ENCODE results near the gene CD81.

The CD81 gene

GRCh38 chr11:2389377-2390026 lies 12.4 kb downstream of the CD81 start:
- H3K4me3 ChIP-seq (ENCODE audit: low read length), result no peak overlapping the region
- H3K9ac ChIP-seq (ENCODE audit: low read length), result no peak overlapping the region
- peaks cover 4% of the 10 kb centered on the region for H3K36me3 ChIP-seq (ENCODE audit: control insufficient read depth, insufficient read depth, low read length)
- H3K27me3 ChIP-seq (ENCODE audit: control insufficient read depth, insufficient read depth, low read length), result no peaks in the 10 kb centered on the region
- H3K9me3 ChIP-seq (ENCODE audit: control insufficient read depth, low read length), result no peaks in the 10 kb centered on the region
- peaks cover 41% of the 10 kb centered on the region for H3K4me1 ChIP-seq (ENCODE audit: control insufficient read depth, insufficient read depth, low read length)

- no peaks in the 10 kb centered on the region for H3K27me3 ChIP-seq (ENCODE audit: control insufficient read depth, insufficient read depth, low read length)
- peaks cover 34% of the 10 kb centered on the region for H3K4me1 ChIP-seq (ENCODE audit: control insufficient read depth, insufficient read depth, low read length)
- H3K9me3 ChIP-seq (ENCODE audit: control insufficient read depth, low read length), result no peaks in the 10 kb centered on the region
- H3K4me3 ChIP-seq (ENCODE audit: low read length), result no peak overlapping the region
- peaks cover 4% of the 10 kb centered on the region for H3K36me3 ChIP-seq (ENCODE audit: control insufficient read depth, insufficient read depth, low read length)
- no peak overlapping the region for H3K9ac ChIP-seq (ENCODE audit: low read length)
Measured at GRCh38 chr11:2390091-2390724, 13.1 kb downstream of the CD81 start.

GRCh38 chr11:2390725-2391151 lies 13.6 kb downstream of the CD81 start:
- H3K4me3 ChIP-seq (ENCODE audit: low read length), result no peak overlapping the region
- peaks cover 30% of the 10 kb centered on the region for H3K4me1 ChIP-seq (ENCODE audit: control insufficient read depth, insufficient read depth, low read length)
- H3K27me3 ChIP-seq (ENCODE audit: control insufficient read depth, insufficient read depth, low read length), result no peaks in the 10 kb centered on the region
- H3K9me3 ChIP-seq (ENCODE audit: control insufficient read depth, low read length), result no peaks in the 10 kb centered on the region
- H3K9ac ChIP-seq (ENCODE audit: low read length), result no peak overlapping the region
- H3K36me3 ChIP-seq (ENCODE audit: control insufficient read depth, insufficient read depth, low read length), result peaks cover 4% of the 10 kb centered on the region

GRCh38 chr11:2391181-2391975 lies 14.3 kb downstream of the CD81 start:
- Histone ChIP-seq H3K9ac (ENCODE audit: low read length) (peak overlapping the region; percentile 8), H3K9me3 (ENCODE audit: control insufficient read depth, low read length) (no peaks in the 10 kb centered on the region), H3K4me1 (ENCODE audit: control insufficient read depth, insufficient read depth, low read length) (peaks cover 29% of the 10 kb centered on the region), H3K36me3 (ENCODE audit: control insufficient read depth, insufficient read depth, low read length) (peaks cover 4% of the 10 kb centered on the region), H3K27me3 (ENCODE audit: control insufficient read depth, insufficient read depth, low read length) (no peaks in the 10 kb centered on the region), H3K4me3 (ENCODE audit: low read length) (no peak overlapping the region)

- no peaks in the 10 kb centered on the region for H3K9me3 ChIP-seq (ENCODE audit: control insufficient read depth, low read length)
- H3K4me3 ChIP-seq (ENCODE audit: low read length), result no peak overlapping the region
- H3K4me1 ChIP-seq (ENCODE audit: control insufficient read depth, insufficient read depth, low read length), result peaks cover 22% of the 10 kb centered on the region
- no peak overlapping the region for H3K9ac ChIP-seq (ENCODE audit: low read length)
- peaks cover 4% of the 10 kb centered on the region for H3K36me3 ChIP-seq (ENCODE audit: control insufficient read depth, insufficient read depth, low read length)
- no peaks in the 10 kb centered on the region for H3K27me3 ChIP-seq (ENCODE audit: control insufficient read depth, insufficient read depth, low read length)
Measured at GRCh38 chr11:2392241-2392959, 15.3 kb downstream of the CD81 start.

GRCh38 chr11:2393111-2393868 lies 16.2 kb downstream of the CD81 start:
- H3K4me3 ChIP-seq (ENCODE audit: low read length), result no peak overlapping the region
- no peaks in the 10 kb centered on the region for H3K9me3 ChIP-seq (ENCODE audit: control insufficient read depth, low read length)
- H3K9ac ChIP-seq (ENCODE audit: low read length), result no peak overlapping the region
- peaks cover 22% of the 10 kb centered on the region for H3K4me1 ChIP-seq (ENCODE audit: control insufficient read depth, insufficient read depth, low read length)
- peaks cover 4% of the 10 kb centered on the region for H3K36me3 ChIP-seq (ENCODE audit: control insufficient read depth, insufficient read depth, low read length)
- H3K27me3 ChIP-seq (ENCODE audit: control insufficient read depth, insufficient read depth, low read length), result no peaks in the 10 kb centered on the region

GRCh38 chr11:2393941-2394817 lies 17.1 kb downstream of the CD81 start:
- Histone ChIP-seq H3K4me1 (ENCODE audit: control insufficient read depth, insufficient read depth, low read length) (peaks cover 18% of the 10 kb centered on the region), H3K4me3 (ENCODE audit: low read length) (no peak overlapping the region), H3K27me3 (ENCODE audit: control insufficient read depth, insufficient read depth, low read length) (no peaks in the 10 kb centered on the region), H3K9ac (ENCODE audit: low read length) (no peak overlapping the region), H3K9me3 (ENCODE audit: control insufficient read depth, low read length) (no peaks in the 10 kb centered on the region), H3K36me3 (ENCODE audit: control insufficient read depth, insufficient read depth, low read length) (no peaks in the 10 kb centered on the region)

DNA sequence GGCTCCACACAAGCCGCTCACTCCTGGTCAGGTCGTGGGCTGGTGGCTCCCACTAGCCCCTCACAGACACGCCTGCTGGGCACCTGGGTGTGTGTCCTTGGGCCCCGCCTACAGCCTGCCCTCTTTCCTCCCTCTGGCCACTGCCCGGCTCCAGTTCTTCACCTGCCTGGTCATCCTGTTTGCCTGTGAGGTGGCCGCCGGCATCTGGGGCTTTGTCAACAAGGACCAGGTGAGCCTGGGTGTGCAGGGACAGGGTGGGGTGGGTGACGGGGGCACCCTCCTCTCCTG lies 17.7 kb downstream of the CD81 start:
- no peaks in the 10 kb centered on the region for H3K36me3 ChIP-seq (ENCODE audit: control insufficient read depth, insufficient read depth, low read length)
- H3K9ac ChIP-seq (ENCODE audit: low read length), result no peak overlapping the region
- no peak overlapping the region for H3K4me3 ChIP-seq (ENCODE audit: low read length)
- H3K9me3 ChIP-seq (ENCODE audit: control insufficient read depth, low read length), result no peaks in the 10 kb centered on the region
- no peaks in the 10 kb centered on the region for H3K27me3 ChIP-seq (ENCODE audit: control insufficient read depth, insufficient read depth, low read length)
- peaks cover 20% of the 10 kb centered on the region for H3K4me1 ChIP-seq (ENCODE audit: control insufficient read depth, insufficient read depth, low read length)

DNA sequence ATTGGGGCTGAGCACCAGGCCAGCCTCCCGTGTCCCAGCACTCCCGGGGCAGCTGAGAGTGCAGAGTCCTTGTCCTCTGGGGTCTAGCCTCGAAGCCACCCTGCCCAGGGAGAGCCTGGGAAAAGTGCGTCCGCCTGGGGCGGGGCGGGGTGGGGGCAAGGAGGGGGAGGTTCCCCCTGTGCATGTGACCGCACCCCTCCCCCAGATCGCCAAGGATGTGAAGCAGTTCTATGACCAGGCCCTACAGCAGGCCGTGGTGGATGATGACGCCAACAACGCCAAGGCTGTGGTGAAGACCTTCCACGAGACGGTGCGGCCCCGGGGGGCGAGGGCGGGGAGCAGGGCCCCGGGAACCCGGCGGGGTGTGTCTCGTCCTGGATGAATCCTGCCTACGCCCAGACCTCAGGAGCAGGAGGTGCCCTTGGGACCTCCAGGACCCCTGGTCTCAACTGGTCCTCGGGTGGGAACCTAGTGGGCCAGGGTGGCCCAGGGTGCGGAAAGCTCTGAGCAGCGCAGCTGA lies 18.2 kb downstream of the CD81 start:
- Histone ChIP-seq H3K4me3 (ENCODE audit: low read length) (no peak overlapping the region), H3K4me1 (ENCODE audit: control insufficient read depth, insufficient read depth, low read length) (peaks cover 18% of the 10 kb centered on the region), H3K36me3 (ENCODE audit: control insufficient read depth, insufficient read depth, low read length) (no peaks in the 10 kb centered on the region), H3K9me3 (ENCODE audit: control insufficient read depth, low read length) (no peaks in the 10 kb centered on the region), H3K27me3 (ENCODE audit: control insufficient read depth, insufficient read depth, low read length) (no peaks in the 10 kb centered on the region), H3K9ac (ENCODE audit: low read length) (no peak overlapping the region)

- Histone ChIP-seq H3K4me3 (ENCODE audit: low read length) (no peak overlapping the region), H3K27me3 (ENCODE audit: control insufficient read depth, insufficient read depth, low read length) (no peaks in the 10 kb centered on the region), H3K9me3 (ENCODE audit: control insufficient read depth, low read length) (no peaks in the 10 kb centered on the region), H3K36me3 (ENCODE audit: control insufficient read depth, insufficient read depth, low read length) (no peaks in the 10 kb centered on the region), H3K9ac (ENCODE audit: low read length) (no peak overlapping the region), H3K4me1 (ENCODE audit: control insufficient read depth, insufficient read depth, low read length) (peaks cover 12% of the 10 kb centered on the region)
Measured at GRCh38 chr11:2395856-2396255, 18.7 kb downstream of the CD81 start.

DNA sequence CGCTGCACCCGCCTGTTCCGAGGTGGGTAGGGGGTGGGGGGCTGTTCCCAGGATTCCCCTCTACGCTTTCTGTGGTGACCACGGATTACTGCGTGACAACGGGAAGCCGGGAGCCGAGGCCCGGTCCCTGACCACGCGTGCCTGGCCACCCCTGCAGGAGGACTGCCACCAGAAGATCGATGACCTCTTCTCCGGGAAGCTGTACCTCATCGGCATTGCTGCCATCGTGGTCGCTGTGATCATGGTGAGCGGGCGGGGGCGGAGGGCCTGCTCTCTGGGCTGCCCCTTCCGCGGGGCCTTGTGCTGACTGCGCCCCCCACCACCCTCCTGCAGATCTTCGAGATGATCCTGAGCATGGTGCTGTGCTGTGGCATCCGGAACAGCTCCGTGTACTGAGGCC lies 19.4 kb downstream of the CD81 start:
- H3K9ac ChIP-seq (ENCODE audit: low read length), result no peak overlapping the region
- no peaks in the 10 kb centered on the region for H3K9me3 ChIP-seq (ENCODE audit: control insufficient read depth, low read length)
- no peak overlapping the region for H3K4me3 ChIP-seq (ENCODE audit: low read length)
- H3K36me3 ChIP-seq (ENCODE audit: control insufficient read depth, insufficient read depth, low read length), result no peaks in the 10 kb centered on the region
- H3K27me3 ChIP-seq (ENCODE audit: control insufficient read depth, insufficient read depth, low read length), result no peaks in the 10 kb centered on the region
- peaks cover 14% of the 10 kb centered on the region for H3K4me1 ChIP-seq (ENCODE audit: control insufficient read depth, insufficient read depth, low read length)

All from mucosa of stomach (tissue), 1 donor.